ENCODE measurements around the gene SEMA5B.
A peak's percentile ranks its signal among the peaks of the same experiment; 100 is the strongest.

Gene SEMA5B

GRCh38 chr3:123044981-123045763, 17.6 kb upstream of the SEMA5B start:
- TF ChIP-seq POLR2A (IDR thresholded peaks at IDR 0.05; ENCODE audit: low read length) (no peak), GATA1 (IDR thresholded peaks at IDR 0.05; ENCODE audit: low read depth, low read length) (no peak)
- no peak for DNase-seq

DNA sequence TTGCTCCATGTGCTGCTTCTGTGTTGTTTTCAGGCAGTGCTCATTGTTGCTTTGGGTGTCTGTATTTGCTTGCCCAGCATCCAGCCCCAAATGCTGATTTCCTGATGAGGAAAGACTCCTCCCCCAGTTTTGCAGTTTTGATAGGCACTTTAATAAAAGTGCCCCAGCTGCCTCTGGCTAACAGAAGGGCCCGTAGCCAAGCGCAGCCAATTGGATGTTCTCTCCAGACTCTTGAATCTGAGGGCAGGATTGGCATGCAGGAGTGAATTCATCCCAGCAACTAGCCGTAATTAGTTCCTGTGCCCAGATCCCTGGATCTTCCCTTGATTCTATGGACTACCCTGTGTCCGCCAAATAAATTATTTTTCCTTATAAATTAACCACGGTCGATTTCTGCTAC, 14.8 kb upstream of the SEMA5B start:
- no peak for DNase-seq
- no peak for TF ChIP-seq GATA1 (IDR thresholded peaks at IDR 0.05; ENCODE audit: low read depth, low read length)
- TF ChIP-seq POLR2A (IDR thresholded peaks at IDR 0.05; ENCODE audit: low read length): no peak

GRCh38 chr3:123039178-123039577, 11.6 kb upstream of the SEMA5B start:
- DNase-seq: no peak
- no peak for TF ChIP-seq GATA1 (IDR thresholded peaks at IDR 0.05; ENCODE audit: low read depth, low read length)
- no peak for TF ChIP-seq POLR2A (IDR thresholded peaks at IDR 0.05; ENCODE audit: low read length)

DNA sequence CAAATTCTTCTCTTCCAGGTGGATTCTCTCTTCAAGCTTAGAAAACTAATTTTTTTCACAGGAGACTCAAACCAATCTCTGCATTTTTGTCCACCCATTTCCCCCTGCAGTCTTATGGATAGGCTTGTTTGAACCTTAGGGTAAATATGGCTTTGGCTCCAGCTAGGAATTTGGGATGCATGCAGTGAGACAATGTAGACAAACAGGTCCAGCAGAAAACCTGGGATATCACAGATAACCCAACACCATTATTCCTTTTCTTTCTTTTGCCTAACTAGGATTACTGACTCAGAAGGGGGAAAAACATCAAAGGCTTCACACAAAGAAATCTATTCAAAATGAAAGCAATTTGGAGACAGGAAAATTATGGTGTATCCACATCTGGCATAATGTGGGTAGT, 11.2 kb upstream of the SEMA5B start:
- no peak for DNase-seq
- no peak for TF ChIP-seq POLR2A (IDR thresholded peaks at IDR 0.05; ENCODE audit: low read length)
- TF ChIP-seq GATA1 (IDR thresholded peaks at IDR 0.05; ENCODE audit: low read depth, low read length): no peak

GRCh38 chr3:123037015-123037375, 9.4 kb upstream of the SEMA5B start:
- TF ChIP-seq POLR2A (IDR thresholded peaks at IDR 0.05; ENCODE audit: low read length) (no peak), GATA1 (IDR thresholded peaks at IDR 0.05; ENCODE audit: low read depth, low read length) (no peak)
- DNase-seq: no peak

DNA sequence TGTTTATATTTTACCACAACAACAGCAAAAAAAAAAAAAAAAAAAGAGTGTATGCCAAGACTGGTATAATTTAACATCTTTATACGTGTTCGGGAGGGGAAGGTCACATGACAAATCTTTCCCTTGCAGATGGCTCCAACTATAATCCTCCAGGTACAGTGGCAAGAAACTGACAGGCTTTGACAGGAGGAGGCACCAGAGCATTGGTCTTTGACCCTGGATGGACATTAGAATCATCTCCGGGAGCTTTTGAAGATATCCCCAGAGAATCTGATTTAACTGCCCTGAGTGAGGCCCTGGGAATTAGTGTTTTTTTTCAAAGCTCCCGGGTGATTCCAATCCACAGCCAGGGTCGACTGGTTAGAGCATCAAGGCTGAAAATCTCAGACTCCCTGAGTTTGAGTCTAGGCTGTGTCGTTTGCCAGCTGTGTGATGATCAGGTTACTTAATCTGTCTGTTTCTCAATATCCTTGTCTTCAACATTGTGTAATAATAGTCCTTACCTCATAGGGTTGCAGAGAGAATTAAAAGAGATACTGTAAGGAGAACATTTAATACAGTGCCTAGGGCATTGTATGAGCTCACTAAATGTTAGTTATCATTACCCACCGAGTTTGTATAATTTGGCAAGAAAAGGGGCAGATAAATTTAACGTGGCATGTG, 8.9 kb upstream of the SEMA5B start:
- DNase-seq: no peak

GRCh38 chr3:123034996-123035395, 7.4 kb upstream of the SEMA5B start:
- DNase-seq: no peak
- TF ChIP-seq POLR2A (IDR thresholded peaks at IDR 0.05; ENCODE audit: low read length) (no peak), GATA1 (IDR thresholded peaks at IDR 0.05; ENCODE audit: low read depth, low read length) (no peak)

More for the DNA sequence above, 8.9 kb upstream of the SEMA5B start:
- TF ChIP-seq GATA1 (IDR thresholded peaks at IDR 0.05; ENCODE audit: low read depth, low read length): no peak
- TF ChIP-seq POLR2A (IDR thresholded peaks at IDR 0.05; ENCODE audit: low read length): no peak

- no peak for DNase-seq
- TF ChIP-seq GATA1 (IDR thresholded peaks at IDR 0.05; ENCODE audit: low read depth, low read length) (no peak), POLR2A (IDR thresholded peaks at IDR 0.05; ENCODE audit: low read length) (no peak)
Measured at GRCh38 chr3:123034120-123034519, 6.6 kb upstream of the SEMA5B start.

DNA sequence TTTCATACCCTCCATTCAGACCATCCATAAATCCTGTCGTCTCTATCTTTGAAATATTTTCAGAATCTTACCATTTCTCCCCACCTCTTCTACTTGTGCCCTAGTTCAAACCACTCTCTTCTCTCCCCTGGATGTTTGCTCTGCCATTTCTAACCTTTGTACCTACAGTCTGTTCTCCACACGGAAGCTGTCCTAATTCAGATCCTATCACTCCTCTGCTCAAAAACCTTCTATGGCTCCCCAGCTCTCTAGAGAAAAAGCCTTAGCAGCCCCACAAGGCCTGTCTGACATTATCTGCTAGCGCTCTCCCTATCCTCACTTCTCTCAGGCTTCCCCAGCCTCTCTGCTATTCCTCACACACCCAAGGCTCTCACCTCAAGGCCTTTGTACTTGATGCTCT, 4.5 kb upstream of the SEMA5B start:
- no peak for TF ChIP-seq GATA1 (IDR thresholded peaks at IDR 0.05; ENCODE audit: low read depth, low read length)
- DNase-seq: no peak

DNA sequence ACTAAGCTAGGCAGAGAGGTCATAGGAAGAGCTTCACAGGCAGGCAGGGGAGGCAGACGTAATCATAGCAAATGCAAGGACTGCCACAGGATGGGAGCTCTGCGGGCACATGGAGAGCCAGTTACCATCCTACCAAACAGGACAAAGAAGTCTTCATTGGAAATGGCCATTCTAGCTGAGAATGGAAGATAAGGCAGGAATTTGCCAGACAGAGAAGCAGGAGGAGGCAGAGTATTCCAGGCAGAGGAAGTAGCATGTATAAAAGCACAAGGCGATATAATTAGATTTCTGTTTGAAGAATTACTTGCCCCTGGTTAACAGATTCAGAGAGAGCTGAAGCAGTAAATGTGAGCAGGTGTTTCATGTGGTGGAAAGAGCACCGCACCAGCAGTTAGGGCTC, 3.5 kb upstream of the SEMA5B start:
- TF ChIP-seq POLR2A (IDR thresholded peaks at IDR 0.05; ENCODE audit: low read length) (no peak), GATA1 (IDR thresholded peaks at IDR 0.05; ENCODE audit: low read depth, low read length) (no peak)
- DNase-seq: no peak

GRCh38 chr3:123028233-123028828, 768 bp upstream of the SEMA5B start:
- DNase-seq: peak; percentile 30 to 42
- TF ChIP-seq POLR2A (IDR thresholded peaks at IDR 0.05; ENCODE audit: low read length) (no peak), GATA1 (IDR thresholded peaks at IDR 0.05; ENCODE audit: low read depth, low read length) (no peak)

DNA sequence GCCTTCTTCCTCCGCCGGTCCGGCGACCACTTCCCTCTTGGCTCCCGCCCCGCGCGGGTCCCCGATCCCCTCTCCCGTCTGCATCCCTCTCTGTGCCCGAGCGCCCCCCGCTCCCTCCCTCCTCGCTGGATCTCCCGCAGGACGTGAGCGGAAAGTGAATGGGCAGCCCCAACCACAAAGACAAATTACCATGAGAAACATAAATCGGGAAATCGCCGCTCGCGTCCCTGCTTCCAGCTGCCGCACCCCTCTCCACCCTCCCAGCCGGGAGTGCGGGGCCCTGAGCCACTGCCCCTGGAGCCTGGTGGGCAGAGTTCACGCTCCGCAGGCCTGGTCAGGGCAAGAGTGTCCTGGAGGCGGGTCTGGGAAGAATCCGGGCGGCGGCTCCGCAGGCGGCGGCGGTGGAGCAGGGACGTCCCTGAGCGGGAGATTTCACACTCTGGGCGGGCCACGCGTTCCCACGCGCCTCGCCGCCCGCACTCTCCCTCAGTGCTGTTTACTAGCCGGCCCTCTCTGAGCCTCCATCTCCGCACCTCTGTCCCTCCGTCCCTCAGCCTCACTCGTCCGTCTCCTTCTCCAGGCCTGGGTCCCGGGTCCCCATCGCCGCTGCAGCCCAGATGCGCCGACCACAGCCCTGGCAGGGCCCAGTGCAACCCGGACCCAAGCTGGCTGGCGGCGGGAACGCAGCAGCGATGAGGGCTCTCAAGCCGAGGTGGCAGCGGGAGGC, 835 bp downstream of the SEMA5B start:
- TF ChIP-seq POLR2A (IDR thresholded peaks at IDR 0.05; ENCODE audit: low read length) (no peak), GATA1 (IDR thresholded peaks at IDR 0.05; ENCODE audit: low read depth, low read length) (no peak)
- DNase-seq: no peak

GRCh38 chr3:123025642-123026521, 1.7 kb downstream of the SEMA5B start:
- TF ChIP-seq POLR2A (IDR thresholded peaks at IDR 0.05; ENCODE audit: low read length) (no peak), GATA1 (IDR thresholded peaks at IDR 0.05; ENCODE audit: low read depth, low read length) (no peak)
- no peak for DNase-seq

All from erythroblast (primary cell).